Measurements from ENCODE around the gene ARSB. TPM values are rescaled to one million over a fixed set of nuclear protein-coding genes. Genes with fewer than 3 reads are reported as not detected.

Gene ARSB
- total RNA-seq, 2 experiments from 2014 or later: 7.6 to 8.0 TPM

DNA sequence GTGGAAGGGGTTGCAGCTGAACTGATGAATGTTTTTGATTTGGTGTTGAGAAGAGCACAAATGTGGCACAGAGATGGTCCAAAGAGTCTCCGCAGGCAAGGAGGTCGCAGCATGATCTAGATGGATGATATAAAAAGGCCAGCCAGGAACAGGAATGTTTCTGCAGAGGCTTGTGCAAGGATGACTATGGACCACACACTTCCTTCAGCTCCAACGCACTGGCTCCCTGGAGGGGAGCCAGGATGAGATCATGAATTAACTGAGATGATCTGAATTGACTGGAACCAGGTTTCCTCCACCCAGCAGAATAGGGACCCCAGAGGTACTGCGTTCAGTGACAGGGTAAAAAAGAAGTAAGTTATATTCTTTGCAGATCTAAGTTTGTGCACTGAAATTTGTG, 89.0 kb downstream of the ARSB start:
- ATAC-seq (no peak), DNase-seq (no peak)
- no peaks in the 10 kb centered on the region for H3K4me1 Mint-ChIP-seq
- no peak overlapping the region for H3K4me3 Mint-ChIP-seq
- H3K27me3 Mint-ChIP-seq: no peaks in the 10 kb centered on the region
- no peak overlapping the region for H3K27ac Mint-ChIP-seq
- intact Hi-C loops (cut with DNase I, micrococcal nuclease): no loop called here
- ChIA-PET CTCF (interaction anchor here (0.6 to 0.9 kb wide), 2 partner anchors 11 to 38 kb away, joined by 3 read pairs; no protein-coding TSS in a partner anchor), POLR2A (no interaction called here)
- peaks cover 13% of the 10 kb centered on the region for H3K9me3 Mint-ChIP-seq (ENCODE audit: low read depth)
- H3K36me3 Mint-ChIP-seq (ENCODE audit: low read depth): peaks cover 11% of the 10 kb centered on the region

DNA sequence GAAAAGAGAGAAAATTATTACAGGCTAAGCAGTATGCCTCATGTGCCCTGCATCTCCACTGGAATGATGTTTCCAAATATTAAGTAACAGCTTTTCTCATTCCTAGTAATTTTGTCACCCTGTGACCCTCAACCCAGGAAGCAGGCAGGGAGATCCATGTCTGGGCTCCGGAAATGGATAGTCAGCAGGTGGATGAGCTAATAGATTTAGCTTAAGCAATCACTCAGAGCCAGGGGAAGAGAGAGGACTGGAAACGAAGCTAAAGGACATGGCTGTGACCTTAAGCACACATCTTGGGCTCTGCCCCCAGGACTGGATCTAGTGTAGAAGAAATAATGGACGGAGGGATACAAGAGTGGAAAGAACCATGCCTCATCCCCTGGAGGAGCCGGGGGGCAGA, 89.5 kb downstream of the ARSB start:
- H3K27me3 Mint-ChIP-seq: no peaks in the 10 kb centered on the region
- peaks cover 9% of the 10 kb centered on the region for H3K36me3 Mint-ChIP-seq (ENCODE audit: low read depth)
- no peak overlapping the region for H3K27ac Mint-ChIP-seq
- ChIA-PET CTCF (interaction anchor here (0.9 kb wide), 1 partner anchor 39 kb away, joined by 3 read pairs; no protein-coding TSS in a partner anchor), POLR2A (no interaction called here)
- H3K4me1 Mint-ChIP-seq: no peaks in the 10 kb centered on the region
- peaks cover 11% of the 10 kb centered on the region for H3K9me3 Mint-ChIP-seq (ENCODE audit: low read depth)
- ATAC-seq (no peak), DNase-seq (no peak)
- no peak overlapping the region for H3K4me3 Mint-ChIP-seq
- intact Hi-C loops (cut with DNase I, micrococcal nuclease): no loop called here

DNA sequence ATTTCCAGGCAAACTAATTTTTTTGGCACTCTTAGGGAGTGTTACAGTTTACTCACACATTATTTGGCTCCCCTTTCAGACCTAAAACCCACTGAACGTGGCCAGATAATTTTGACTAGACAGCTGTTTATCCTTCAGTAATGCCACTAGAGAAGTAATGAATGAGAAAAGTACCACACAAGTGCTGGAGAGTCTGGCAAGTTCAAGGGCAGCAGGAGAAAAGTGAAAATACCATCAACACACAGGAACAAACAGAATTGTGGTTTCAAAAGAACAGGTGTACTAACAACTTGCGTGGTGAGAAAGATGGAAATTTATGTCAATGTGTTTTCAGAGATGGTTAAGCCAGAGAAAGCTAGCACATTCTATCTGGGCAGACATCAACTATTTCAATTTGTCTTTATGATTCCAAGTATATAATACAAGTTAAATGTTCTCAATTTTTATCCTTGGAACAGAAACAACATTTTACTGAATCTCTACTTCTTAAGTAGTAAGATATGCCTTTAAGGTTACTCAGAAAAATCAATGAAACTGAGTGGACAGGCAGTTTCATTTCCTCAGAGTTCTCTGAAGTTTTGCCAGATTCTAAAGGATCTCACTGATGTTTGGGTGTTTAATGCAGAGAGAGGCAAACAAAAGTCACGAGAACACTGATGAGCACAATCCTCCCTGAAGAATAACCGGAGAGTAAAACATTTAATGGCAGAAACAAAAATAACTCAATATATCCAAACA, 91.0 kb downstream of the ARSB start:
- Mint-ChIP-seq H3K36me3 (ENCODE audit: low read depth) (peaks cover 8% of the 10 kb centered on the region), H3K27ac (no peak overlapping the region), H3K9me3 (ENCODE audit: low read depth) (peaks cover 4% of the 10 kb centered on the region), H3K27me3 (no peaks in the 10 kb centered on the region), H3K4me3 (no peak overlapping the region), H3K4me1 (no peaks in the 10 kb centered on the region)
- CTCF ChIA-PET: no interaction called here
- no peak for ATAC-seq
- POLR2A ChIA-PET: no interaction called here
- DNase-seq: no peak
- intact Hi-C loops (cut with DNase I, micrococcal nuclease): no loop called here

DNA sequence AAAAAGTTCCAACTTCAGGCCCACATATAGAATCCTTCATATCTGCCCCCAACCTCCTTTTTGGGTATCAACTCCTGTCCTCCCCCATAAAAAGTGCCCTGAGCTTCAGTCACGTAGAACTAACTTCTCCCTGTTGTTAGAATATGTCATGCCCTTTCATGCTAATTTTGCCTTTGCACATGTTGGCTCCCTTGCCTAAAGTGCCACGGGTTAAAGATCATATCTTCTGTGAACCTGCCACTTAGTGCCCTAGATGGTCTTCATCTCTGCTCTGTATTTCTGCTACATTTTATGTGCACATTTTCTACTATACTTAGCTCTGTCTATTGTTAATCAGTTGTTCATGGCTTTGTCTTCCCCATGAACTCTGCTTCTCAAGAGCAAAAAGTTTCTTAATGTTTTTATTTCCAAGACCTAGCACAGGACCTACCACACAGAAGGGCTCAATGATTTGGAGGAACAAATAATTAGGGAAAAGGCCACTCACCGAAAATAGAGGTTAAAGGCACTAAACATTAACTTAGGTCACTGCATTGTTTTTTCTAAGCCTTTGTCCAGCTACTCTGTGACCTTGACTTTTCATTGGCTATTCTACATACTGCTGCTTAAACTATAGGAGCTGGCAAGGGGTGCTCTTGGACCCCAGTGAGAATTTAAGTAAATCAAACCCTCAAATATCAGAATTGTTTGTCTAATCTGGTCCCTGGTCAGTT, 94.3 kb downstream of the ARSB start:
- Mint-ChIP-seq H3K4me3 (no peak overlapping the region), H3K27ac (no peak overlapping the region), H3K9me3 (ENCODE audit: low read depth) (no peaks in the 10 kb centered on the region), H3K4me1 (peaks cover 18% of the 10 kb centered on the region), H3K36me3 (ENCODE audit: low read depth) (peaks cover 4% of the 10 kb centered on the region), H3K27me3 (no peaks in the 10 kb centered on the region)
- DNase-seq (no peak), ATAC-seq (no peak)
- ChIA-PET POLR2A (no interaction called here), CTCF (interaction anchor here (0.6 kb wide), 1 partner anchor 9 kb away, joined by 3 read pairs; no protein-coding TSS in a partner anchor)
- intact Hi-C loops (cut with DNase I, micrococcal nuclease): no loop called here

DNA sequence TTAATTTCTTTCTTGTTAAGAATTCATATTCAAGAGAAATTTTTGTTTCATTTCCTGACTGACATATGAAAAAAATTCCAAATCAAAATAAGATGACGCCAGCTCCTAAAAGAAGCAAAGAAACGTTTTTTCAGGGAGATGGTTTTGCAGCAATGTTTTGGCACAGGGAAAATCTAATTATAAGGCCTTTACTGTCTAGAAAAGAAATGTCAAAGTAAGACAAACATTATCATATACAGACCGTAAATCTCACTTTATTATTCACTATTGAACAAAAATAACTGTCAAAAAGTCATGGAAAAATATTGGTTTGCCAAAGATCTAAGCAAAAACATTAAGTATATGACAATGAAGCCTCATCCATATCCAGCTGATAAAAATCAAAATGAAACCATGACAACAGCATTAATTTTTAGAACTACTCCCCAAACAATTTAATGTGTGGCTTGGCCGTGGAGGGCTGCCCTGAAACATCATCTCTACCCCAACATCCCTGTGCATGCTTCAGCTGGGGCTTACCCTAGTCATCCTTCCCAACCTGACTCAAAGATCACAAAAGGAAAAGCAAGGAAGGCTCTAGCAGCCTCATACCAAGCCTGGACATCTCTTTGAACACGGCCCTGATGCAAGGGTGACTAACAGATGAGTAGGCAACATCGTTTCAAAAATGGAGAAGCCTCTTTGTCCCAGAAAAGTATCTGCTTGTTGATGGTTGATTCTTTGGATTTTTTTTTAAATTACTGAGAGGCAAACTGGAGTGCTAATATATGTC, 95.6 kb downstream of the ARSB start:
- Mint-ChIP-seq H3K4me1 (peaks cover 18% of the 10 kb centered on the region), H3K27me3 (no peaks in the 10 kb centered on the region), H3K9me3 (ENCODE audit: low read depth) (no peaks in the 10 kb centered on the region), H3K27ac (no peak overlapping the region), H3K4me3 (no peak overlapping the region), H3K36me3 (ENCODE audit: low read depth) (peaks cover 2% of the 10 kb centered on the region)
- intact Hi-C loops (cut with DNase I, micrococcal nuclease): loop anchor here (5.0 kb wide), 2 partner anchors 133 to 243 kb away; no protein-coding TSS in a partner anchor
- ATAC-seq: no peak
- CTCF ChIA-PET: interaction anchor here (0.5 to 1.9 kb wide), 3 partner anchors 10 to 119 kb away, joined by 3 to 5 read pairs (median 5); no protein-coding TSS in a partner anchor
- POLR2A ChIA-PET: no interaction called here
- no peak for DNase-seq

DNA sequence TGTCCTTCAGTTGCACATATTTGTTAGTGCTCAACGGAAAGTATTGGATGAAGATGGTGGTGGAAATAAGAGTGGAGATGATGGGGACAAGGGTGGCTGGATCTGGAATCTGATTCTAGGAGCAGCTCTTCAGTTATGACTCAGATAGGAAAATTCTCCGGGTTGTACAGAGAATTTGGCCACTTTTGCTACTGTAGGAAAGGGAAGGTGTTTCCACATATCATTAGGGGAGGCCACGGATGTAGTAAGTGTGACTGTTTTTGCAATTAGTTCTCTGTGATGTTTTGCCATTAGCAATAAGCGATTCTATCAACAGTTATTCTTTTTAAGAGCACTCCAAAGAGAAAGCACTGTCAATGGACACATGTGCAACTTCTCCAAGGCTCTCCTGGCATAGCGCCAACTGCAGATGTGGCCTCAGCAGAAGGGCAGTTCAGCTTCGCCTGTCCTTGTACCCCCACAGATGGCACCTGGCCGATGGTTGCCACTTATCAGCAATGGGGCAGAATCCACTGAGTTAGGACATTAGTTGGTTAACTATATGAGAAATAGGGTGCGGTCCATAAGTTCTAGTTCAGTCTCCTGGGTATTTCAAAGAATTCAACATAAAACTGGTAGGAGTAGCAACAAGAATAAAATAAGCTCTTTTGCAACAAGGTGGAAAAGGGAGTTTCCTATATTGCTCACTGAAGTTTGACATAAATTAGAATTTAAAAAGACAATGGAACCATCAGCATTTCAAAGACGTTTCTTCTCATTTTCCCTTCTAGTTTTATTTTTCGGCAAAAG, 96.3 kb downstream of the ARSB start:
- no peak overlapping the region for H3K27ac Mint-ChIP-seq
- intact Hi-C loops (cut with DNase I, micrococcal nuclease): loop anchor here (5.0 kb wide), 2 partner anchors 134 to 244 kb away; no protein-coding TSS in a partner anchor

DNA sequence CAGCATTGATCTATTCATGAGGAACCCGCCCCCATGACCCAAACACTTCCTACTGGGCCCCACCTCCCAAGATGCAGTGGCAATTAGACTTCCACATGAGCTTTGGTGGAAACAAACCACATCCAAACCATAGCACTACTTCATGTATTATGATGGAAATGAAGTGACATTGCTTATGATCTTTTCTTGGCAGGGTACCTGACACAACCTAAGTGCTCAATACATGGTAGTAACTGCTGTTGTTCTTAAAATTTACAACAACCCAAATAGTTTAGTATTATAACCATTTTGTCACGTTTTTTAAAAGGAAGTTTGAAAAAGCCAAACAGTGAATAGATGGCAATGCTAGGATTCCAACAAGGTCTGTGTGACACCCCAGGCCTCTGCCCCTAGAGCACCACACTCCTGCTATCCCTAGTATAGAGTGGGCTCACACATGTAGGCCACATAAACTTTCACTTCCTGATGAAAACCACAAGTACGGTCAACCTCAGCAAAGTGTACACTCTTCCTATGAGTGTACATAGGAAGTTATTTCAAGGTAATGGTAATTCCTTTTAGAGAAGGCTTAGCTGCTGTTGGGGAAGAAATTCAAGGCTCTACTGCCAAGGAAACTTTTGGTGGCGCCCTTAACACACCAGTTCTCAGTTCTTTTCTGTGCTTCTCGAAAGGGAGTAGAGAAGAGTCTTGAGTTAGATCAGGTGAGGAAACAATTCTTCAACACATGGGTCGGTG, 97.6 kb downstream of the ARSB start:
- H3K9me3 Mint-ChIP-seq (ENCODE audit: low read depth): no peaks in the 10 kb centered on the region
- intact Hi-C loops (cut with DNase I, micrococcal nuclease): loop anchor here (5.0 kb wide), 2 partner anchors 135 to 245 kb away; no protein-coding TSS in a partner anchor
- ATAC-seq: peak; percentile 68
- ChIA-PET CTCF (interaction anchor here (1.2 to 1.9 kb wide), 4 partner anchors 8 to 245 kb away, joined by 3 to 6 read pairs (median 5); no protein-coding TSS in a partner anchor), POLR2A (no interaction called here)
- H3K27me3 Mint-ChIP-seq: no peaks in the 10 kb centered on the region
- H3K36me3 Mint-ChIP-seq (ENCODE audit: low read depth): peaks cover 2% of the 10 kb centered on the region
- H3K4me3 Mint-ChIP-seq: no peak overlapping the region
- peaks cover 18% of the 10 kb centered on the region for H3K4me1 Mint-ChIP-seq
- H3K27ac Mint-ChIP-seq: no peak overlapping the region
- DNase-seq: peak; percentile 11

More for the DNA sequence above, 96.3 kb downstream of the ARSB start:
- Mint-ChIP-seq H3K36me3 (ENCODE audit: low read depth) (peaks cover 2% of the 10 kb centered on the region), H3K4me1 (peaks cover 18% of the 10 kb centered on the region), H3K4me3 (no peak overlapping the region), H3K27me3 (no peaks in the 10 kb centered on the region), H3K9me3 (ENCODE audit: low read depth) (no peaks in the 10 kb centered on the region)
- ATAC-seq (no peak), DNase-seq (no peak)
- ChIA-PET POLR2A (no interaction called here), CTCF (interaction anchor here (0.5 to 1.9 kb wide), 3 partner anchors 9 to 118 kb away, joined by 4 to 5 read pairs (median 5); no protein-coding TSS in a partner anchor)

DNA sequence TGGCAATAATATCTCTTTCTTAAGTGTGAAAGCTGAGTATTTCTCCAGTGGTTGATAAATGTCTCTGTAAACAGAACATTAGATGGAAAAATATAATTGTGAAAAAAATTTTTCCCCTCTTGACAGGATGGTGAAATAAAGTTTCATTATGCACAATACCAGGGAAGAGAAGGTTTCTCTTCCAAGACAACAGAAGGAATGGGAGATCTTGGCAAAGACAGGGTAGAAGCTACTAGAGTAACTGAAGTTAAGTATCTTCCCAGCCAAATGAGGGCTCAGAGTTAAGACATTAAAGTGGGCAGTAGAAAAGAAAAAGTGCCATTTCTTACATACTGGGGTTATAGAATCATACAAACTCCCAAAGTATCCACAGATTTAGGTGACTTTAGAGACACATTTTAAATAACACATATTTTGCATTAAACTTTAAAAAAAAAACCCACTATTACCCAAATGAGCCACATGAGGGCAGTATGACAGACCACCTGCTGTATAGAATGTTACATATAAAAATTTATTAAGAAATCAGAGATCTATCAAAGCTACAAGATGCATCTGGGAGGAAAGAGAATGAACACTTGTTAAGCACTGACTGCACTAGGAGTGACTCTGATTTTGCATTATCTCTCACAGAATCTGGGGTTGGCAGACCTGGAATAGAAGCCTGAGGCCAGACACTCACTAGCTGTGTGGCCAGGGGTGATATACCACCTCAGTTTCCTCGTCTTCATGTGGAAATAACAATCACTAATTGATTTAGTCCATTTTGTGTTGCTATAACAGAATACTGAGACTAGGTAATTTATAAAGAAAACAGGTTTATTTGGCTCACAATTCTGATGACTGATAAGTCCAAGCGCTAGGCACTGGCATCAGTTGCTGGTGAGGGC, 98.5 kb downstream of the ARSB start:
- intact Hi-C loops (cut with DNase I, micrococcal nuclease): loop anchor here (5.0 kb wide), 2 partner anchors 136 to 246 kb away; no protein-coding TSS in a partner anchor
- ATAC-seq (no peak), DNase-seq (no peak)
- Mint-ChIP-seq H3K27me3 (no peaks in the 10 kb centered on the region), H3K4me1 (peaks cover 18% of the 10 kb centered on the region), H3K9me3 (ENCODE audit: low read depth) (no peaks in the 10 kb centered on the region), H3K4me3 (no peak overlapping the region), H3K27ac (no peak overlapping the region), H3K36me3 (ENCODE audit: low read depth) (peaks cover 2% of the 10 kb centered on the region)
- ChIA-PET CTCF (interaction anchor here (0.7 to 1.6 kb wide), 6 partner anchors 24 to 1200 kb away, joined by 3 to 6 read pairs (median 4); no protein-coding TSS in a partner anchor), POLR2A (no interaction called here)

DNA sequence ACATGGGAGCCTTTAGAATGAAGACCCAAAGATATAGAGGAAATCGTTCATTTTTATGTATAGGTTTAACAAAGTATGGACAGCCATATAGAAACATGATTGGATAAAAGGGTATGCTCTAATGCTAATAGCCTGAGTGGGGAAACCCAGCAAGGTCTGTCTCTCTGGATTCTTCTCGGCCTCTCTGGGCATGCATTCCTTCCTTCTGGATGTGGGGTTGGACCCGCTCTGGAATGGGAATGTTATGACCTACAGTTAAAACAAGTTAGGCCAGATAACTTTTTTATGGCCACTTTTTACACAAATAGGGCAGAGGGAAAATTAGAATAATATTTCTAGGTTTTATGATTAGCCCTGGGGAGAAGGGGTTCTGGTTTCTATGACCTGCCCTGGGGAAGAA, 103.2 kb downstream of the ARSB start:
- CTCF ChIA-PET: interaction anchor here (1.0 kb wide), 1 partner anchor 9 kb away, joined by 3 read pairs; no protein-coding TSS in a partner anchor
- no peaks in the 10 kb centered on the region for H3K27me3 Mint-ChIP-seq

More for the DNA sequence above, 103.2 kb downstream of the ARSB start:
- Mint-ChIP-seq H3K27ac (no peak overlapping the region), H3K4me3 (no peak overlapping the region), H3K9me3 (ENCODE audit: low read depth) (no peaks in the 10 kb centered on the region), H3K36me3 (ENCODE audit: low read depth) (peaks cover 3% of the 10 kb centered on the region), H3K4me1 (no peaks in the 10 kb centered on the region)
- no peak for ATAC-seq
- POLR2A ChIA-PET: no interaction called here
- intact Hi-C loops (cut with DNase I, micrococcal nuclease): no loop called here
- DNase-seq: no peak

Data from activated CD4-positive, alpha-beta T cell treated with anti-CD3 and anti-CD28 coated beads for 36 hours (primary cell).